WTC11 (cell line): ENCODE results near the gene ABCD3.

Source experiments
- CTCF ChIP-seq: fragments of 200-600 bp; IDR thresholded peaks from 2 replicates; pipeline ENCODE4 v1.8.0; 2022; ENCODE audit warnings: antibody characterized with exemption
- ELF4 ChIP-seq: sonication (generic); formaldehyde crosslinking; IDR thresholded peaks from 2 replicates; pipeline ENCODE4 v1.8.1; 2022; ENCODE audit warnings: low read depth, mild to moderate bottlenecking, moderate library complexity, missing genetic modification reagents
- ESRRA ChIP-seq: sonication (generic); formaldehyde crosslinking; IDR thresholded peaks from 2 replicates; pipeline ENCODE4 v1.8.1; 2022; ENCODE audit warnings: mild to moderate bottlenecking, missing genetic modification reagents, borderline replicate concordance
- FOXJ3 ChIP-seq: sonication (generic); formaldehyde crosslinking; IDR thresholded peaks from 2 replicates; pipeline ENCODE4 v1.9.0; 2021; ENCODE audit warnings: missing genetic modification reagents, mild to moderate bottlenecking, borderline replicate concordance
- MAX ChIP-seq: sonication (generic); formaldehyde crosslinking; IDR thresholded peaks from 2 replicates; pipeline ENCODE4 v1.8.0; 2022; ENCODE audit warnings: mild to moderate bottlenecking, missing genetic modification reagents
- ZBTB21 ChIP-seq: sonication (generic); formaldehyde crosslinking; IDR thresholded peaks from 2 replicates; pipeline ENCODE4 v1.8.1; 2023; ENCODE audit warnings: mild to moderate bottlenecking, missing genetic modification reagents, borderline replicate concordance
- ZNF232 ChIP-seq: sonication (generic); formaldehyde crosslinking; IDR thresholded peaks from 2 replicates; pipeline ENCODE4 v1.8.0; 2022; ENCODE audit warnings: mild to moderate bottlenecking, missing genetic modification reagents
- ZNF281 ChIP-seq: sonication (generic); formaldehyde crosslinking; IDR thresholded peaks from 2 replicates; pipeline ENCODE4 v1.8.0; 2023; ENCODE audit warnings: mild to moderate bottlenecking, missing genetic modification reagents

- TF ChIP-seq CTCF: no peak
- no peak for TF ChIP-seq FOXJ3 (CRISPR knock-in tag)
- TF ChIP-seq ZBTB21 (CRISPR knock-in tag): no peak
- TF ChIP-seq ESRRA: no peak
- TF ChIP-seq MAX (CRISPR knock-in tag): no peak
- no peak for TF ChIP-seq ELF4 (CRISPR knock-in tag)
- TF ChIP-seq ZNF232 (CRISPR knock-in tag): no peak
- no peak for TF ChIP-seq ZNF281 (CRISPR knock-in tag)
Measured at GRCh38 chr1:94413311-94413710, 4.9 kb upstream of the ABCD3 start.
